Sigmoid colon (tissue), 4 donors: ENCODE results near the gene GAL3ST1.

ENCODE experiments used
- CTCF ChIP-seq, 4 experiments: fragments of 450-650 bp in 3 of 4; fragments of 200-600 bp in 1 of 4; IDR thresholded peaks; one replicate each; pipeline ENCODE4 v1.5.1; 2016 to 2019; ENCODE audit warnings: antibody characterized with exemption in 4 of 4, mild to moderate bottlenecking in 3 of 4, moderate library complexity in 2 of 4
- EP300 ChIP-seq, 4 donors: sonication (generic); formaldehyde crosslinking; IDR thresholded peaks; one replicate each; pipeline ENCODE4 v1.6.1; 2017; ENCODE audit warnings: antibody characterized with exemption in 4 of 4
- POLR2A ChIP-seq, 2 donors: fragments of 450-650 bp; IDR thresholded peaks; one replicate each; pipeline ENCODE4 v1.6.1; 2016; ENCODE audit warnings: antibody characterized with exemption in 2 of 2, mild to moderate bottlenecking in 2 of 2, moderate library complexity in 2 of 2

GRCh38 chr22:30582788-30583545 lies 8.5 kb upstream of the GAL3ST1 start:
- TF ChIP-seq CTCF (IDR thresholded peaks at IDR 0.05) (no peak), EP300 (IDR thresholded peaks at IDR 0.05) (no peak), POLR2A (IDR thresholded peaks at IDR 0.05) (no peak)
